Activated T-cell treated with anti-CD3 and anti-CD28 coated beads for 1 hour (primary cell): Measurements from ENCODE around the gene CARHSP1.
A peak's percentile ranks its signal among the peaks of the same experiment; 100 is the strongest.
"Not testable (repeated sequence)": the region's sequence is repeated elsewhere in the genome, so short reads cannot be mapped to it uniquely, and the experiment has no call there.

ENCODE experiments used
- DNase-seq: peaks from one replicate; pipeline ENCODE4 v3.0.0-alpha.2; 2020; ENCODE audit warnings: low read depth

The CARHSP1 gene

GRCh38 chr16:8872071-8872470 lies 3.3 kb upstream of the CARHSP1 start:
- no peak for DNase-seq

GRCh38 chr16:8869988-8870241 lies 1.1 kb upstream of the CARHSP1 start:
- not testable (repeated sequence) for DNase-seq

GRCh38 chr16:8869212-8869987 lies 594 bp upstream of the CARHSP1 start:
- no peak for DNase-seq

GRCh38 chr16:8867932-8868415 lies 832 bp downstream of the CARHSP1 start:
- peak; percentile 49 for DNase-seq

- DNase-seq, result peak; percentile 26
Observed at GRCh38 chr16:8867216-8867931, 1.4 kb downstream of the CARHSP1 start.

GRCh38 chr16:8866884-8867215 lies 2.0 kb downstream of the CARHSP1 start:
- DNase-seq, result no peak

- no peak for DNase-seq
Observed at GRCh38 chr16:8866118-8866883, 2.5 kb downstream of the CARHSP1 start.

GRCh38 chr16:8865145-8865882 lies 3.5 kb downstream of the CARHSP1 start:
- DNase-seq, result no peak

- no peak for DNase-seq
Observed at GRCh38 chr16:8864480-8865110, 4.2 kb downstream of the CARHSP1 start.

GRCh38 chr16:8863594-8864424 lies 5.0 kb downstream of the CARHSP1 start:
- DNase-seq, result no peak

- no peak for DNase-seq
Observed at GRCh38 chr16:8862309-8863130, 6.3 kb downstream of the CARHSP1 start.

- DNase-seq, result no peak
Observed at GRCh38 chr16:8861563-8862308, 7.1 kb downstream of the CARHSP1 start.

- no peak for DNase-seq
Observed at GRCh38 chr16:8859913-8860881, 8.6 kb downstream of the CARHSP1 start.

GRCh38 chr16:8858994-8859912 lies 9.6 kb downstream of the CARHSP1 start:
- no peak for DNase-seq

- no peak for DNase-seq
Observed at GRCh38 chr16:8855972-8856371, 12.8 kb downstream of the CARHSP1 start.

GRCh38 chr16:8855051-8855786 lies 13.6 kb downstream of the CARHSP1 start:
- no peak for DNase-seq
